ENCODE measurements around the gene DIO1.
A peak's percentile ranks its signal among the peaks of the same experiment; 100 is the strongest.

DIO1 gene

DNA sequence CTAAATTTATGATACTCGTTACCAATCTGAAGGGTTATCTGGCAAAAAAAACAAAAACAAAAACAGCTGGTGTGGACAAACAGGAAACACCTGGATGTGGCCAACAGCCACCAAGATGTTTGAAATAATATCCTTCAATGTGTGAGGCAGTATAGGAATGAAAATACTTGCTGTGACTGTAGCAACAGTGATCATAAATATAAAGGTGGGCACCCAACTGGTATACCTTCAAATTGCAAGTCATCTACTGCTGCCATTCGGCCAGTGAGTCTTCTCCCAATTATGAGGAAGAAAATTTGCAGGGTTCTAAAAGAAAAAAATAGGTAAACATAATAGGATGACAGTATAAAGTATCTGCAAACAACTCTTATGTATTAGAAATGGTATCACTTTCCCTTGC is 5.3 kb upstream of the DIO1 start:
- in situ Hi-C loops (cut with HindIII; ENCODE audit: low pct_unique_long_range_greater_than_20kb, low sequenced_read_pairs) = no loop called here
- DNase-seq (ENCODE audit: low read depth in 1 of 2, low spot score in 1 of 2) = no peak
- TF ChIP-seq JUND (IDR thresholded peaks at IDR 0.05; ENCODE audit: low read depth) = no peak

DNA sequence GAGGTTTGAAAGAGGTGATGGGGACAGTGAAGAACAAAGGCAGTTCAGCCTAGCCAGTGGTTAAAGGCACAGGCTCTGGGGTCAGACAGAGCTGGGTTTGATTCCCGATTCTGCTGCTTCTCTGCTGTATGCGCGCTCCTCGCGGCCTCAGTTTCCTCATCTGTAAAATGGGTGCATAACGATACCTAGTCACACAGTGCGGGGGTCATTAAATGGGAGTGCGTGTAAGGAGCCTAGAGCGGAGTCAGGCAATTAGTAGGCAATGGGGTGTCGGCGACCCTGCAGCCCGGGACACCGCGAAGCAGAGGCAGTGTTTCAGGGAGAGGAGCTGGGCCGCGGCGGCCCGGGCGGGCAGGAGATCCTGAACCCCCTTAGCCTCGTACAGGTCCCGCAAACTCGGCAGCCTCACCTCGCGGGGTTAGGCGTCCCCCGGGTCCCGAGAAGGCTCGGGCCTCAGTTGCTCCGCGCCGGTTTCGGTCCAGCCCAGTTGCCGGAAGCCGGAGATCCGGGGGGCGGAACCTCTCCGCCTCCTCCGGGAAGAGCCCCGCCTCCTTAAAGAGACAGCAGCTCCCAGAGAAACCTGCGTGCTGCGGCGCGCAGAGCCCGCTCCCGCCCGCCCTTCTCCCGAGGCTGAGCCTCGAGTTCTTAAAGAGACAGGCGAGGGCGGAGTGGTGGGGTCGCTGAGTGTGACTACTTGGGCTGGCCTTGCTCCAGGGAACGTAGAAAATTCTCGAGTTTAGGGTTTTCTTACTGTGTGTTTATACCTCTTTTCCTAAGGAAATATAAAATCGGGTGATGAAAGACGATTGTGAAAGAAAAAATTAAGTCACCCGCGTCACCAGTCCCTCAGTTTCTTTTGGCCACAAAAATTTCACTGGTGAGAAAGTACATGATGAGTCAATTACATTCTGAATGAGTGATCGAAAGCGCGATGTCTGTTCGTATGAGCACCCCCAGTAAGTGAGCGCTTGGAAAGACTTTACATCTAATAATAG is 4.4 kb upstream of the DIO1 start, which contains the start of gene YIPF1:
TSS of gene YIPF1 (minus strand) at position 494 of the 995 bp plus-strand sequence. CDS start 860 bp downstream, outside the sequence.
- peak; percentile 54 to 88 for DNase-seq (ENCODE audit: low read depth in 1 of 2, low spot score in 1 of 2)
- no peak for TF ChIP-seq JUND (IDR thresholded peaks at IDR 0.05; ENCODE audit: low read depth)
- in situ Hi-C loops (cut with HindIII; ENCODE audit: low pct_unique_long_range_greater_than_20kb, low sequenced_read_pairs) = no loop called here

DNA sequence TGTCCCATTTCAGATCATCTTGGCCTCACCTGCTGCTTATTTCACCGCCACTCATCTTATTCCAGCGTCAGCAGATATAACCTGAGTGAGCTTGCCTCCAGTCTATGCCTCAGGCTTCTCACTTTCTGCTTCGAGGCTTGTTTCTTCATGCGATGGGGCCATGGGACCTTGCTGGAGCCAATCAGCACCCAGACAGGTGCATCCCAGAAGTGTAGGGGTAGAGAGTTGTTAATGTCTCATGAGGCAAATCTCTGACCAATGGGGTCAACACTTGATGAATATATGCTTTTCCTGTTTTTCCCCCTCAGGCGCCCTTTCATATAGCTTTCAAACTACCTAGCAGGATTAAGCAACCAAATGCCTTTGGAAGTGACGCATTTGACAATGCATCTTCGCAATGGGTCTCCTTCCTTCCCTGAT is 3.5 kb upstream of the DIO1 start:
- TF ChIP-seq JUND (IDR thresholded peaks at IDR 0.05; ENCODE audit: low read depth) = no peak
- no peak for DNase-seq (ENCODE audit: low read depth in 1 of 2, low spot score in 1 of 2)
- in situ Hi-C loops (cut with HindIII; ENCODE audit: low pct_unique_long_range_greater_than_20kb, low sequenced_read_pairs) = no loop called here

DNA sequence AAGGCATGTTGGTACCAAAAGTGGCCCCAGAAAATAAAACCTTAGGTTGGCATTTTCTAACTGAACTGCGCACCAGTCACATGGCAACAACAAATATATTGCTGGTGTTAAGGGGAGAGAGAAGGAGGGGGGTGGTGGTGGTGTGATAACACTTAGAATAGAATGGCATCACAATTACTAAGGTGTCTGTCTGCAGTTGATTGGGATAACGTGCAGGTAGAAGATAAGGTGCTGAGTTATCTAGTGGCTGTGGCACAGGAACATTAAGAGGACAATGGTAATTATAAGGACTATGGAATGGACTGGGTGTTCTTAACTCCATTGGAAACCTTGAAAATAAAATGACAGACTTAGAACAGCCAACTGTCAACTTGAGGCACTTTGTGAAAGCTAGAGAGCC is 3.0 kb upstream of the DIO1 start:
- in situ Hi-C loops (cut with HindIII; ENCODE audit: low pct_unique_long_range_greater_than_20kb, low sequenced_read_pairs) = no loop called here
- no peak for TF ChIP-seq JUND (IDR thresholded peaks at IDR 0.05; ENCODE audit: low read depth)
- DNase-seq (ENCODE audit: low read depth in 1 of 2, low spot score in 1 of 2) = no peak

DNA sequence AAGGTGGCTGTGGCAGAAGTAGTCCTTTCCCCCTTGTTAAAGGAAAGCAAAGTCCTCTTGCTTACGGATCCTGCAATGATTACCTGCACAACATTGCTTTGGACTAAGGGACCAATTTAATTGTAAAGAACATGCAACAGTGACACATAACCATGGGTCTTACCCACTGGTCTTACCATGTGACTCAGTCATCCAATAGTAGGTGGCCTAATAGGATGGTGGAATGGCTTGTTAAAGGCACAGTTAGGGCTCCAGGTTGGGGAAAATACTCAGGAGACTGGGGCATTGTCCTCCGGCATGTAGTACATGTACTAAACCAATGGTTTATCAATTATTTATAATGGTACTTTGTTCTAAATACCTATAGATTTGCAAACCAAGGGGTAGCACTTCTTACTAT is 2.3 kb upstream of the DIO1 start:
- in situ Hi-C loops (cut with HindIII; ENCODE audit: low pct_unique_long_range_greater_than_20kb, low sequenced_read_pairs) = no loop called here
- no peak for TF ChIP-seq JUND (IDR thresholded peaks at IDR 0.05; ENCODE audit: low read depth)
- no peak for DNase-seq (ENCODE audit: low read depth in 1 of 2, low spot score in 1 of 2)

DNA sequence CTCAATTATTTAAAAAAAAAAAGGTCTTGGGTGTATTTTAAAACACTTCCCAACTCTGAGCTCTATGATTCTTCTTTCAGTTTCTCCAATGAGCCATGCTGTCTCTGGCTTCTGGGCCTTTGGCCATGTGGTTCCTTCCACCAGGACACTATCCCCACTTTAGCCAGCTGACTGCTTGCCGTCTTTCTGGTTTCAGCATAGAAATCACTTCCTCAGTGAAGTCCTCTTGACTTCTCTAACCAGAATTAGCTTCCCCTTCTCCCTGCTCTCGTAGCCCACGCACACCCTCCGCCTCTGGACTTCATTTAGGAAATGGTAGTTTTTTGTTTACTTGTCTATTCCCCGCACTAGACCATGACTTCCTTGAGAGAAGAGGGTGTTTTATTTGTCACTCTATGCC is 1.1 kb upstream of the DIO1 start:
- in situ Hi-C loops (cut with HindIII; ENCODE audit: low pct_unique_long_range_greater_than_20kb, low sequenced_read_pairs) = no loop called here
- TF ChIP-seq JUND (IDR thresholded peaks at IDR 0.05; ENCODE audit: low read depth) = no peak
- no peak for DNase-seq (ENCODE audit: low read depth in 1 of 2, low spot score in 1 of 2)

DNA sequence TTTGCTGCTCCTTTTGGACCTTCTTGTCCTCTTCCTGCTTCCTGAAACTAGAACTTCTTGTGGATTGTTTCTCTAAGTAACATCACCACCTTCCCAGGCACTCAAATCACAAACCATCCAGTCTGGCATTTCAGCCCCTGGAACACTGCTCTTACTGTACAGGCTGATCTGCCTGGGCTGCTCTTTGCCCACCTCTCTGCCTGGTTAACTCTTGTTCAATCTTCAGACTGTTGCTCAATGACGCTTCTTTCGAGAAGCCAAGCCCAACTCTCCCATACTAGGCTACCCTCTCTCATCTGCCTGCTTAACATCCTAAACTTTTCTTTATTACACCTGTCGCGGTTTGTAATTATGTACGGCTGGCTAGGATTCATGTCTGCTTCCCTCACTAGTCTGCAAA is 657 bp downstream of the DIO1 start:
- no peak for TF ChIP-seq JUND (IDR thresholded peaks at IDR 0.05; ENCODE audit: low read depth)
- in situ Hi-C loops (cut with HindIII; ENCODE audit: low pct_unique_long_range_greater_than_20kb, low sequenced_read_pairs) = no loop called here
- no peak for DNase-seq (ENCODE audit: low read depth in 1 of 2, low spot score in 1 of 2)

DNA sequence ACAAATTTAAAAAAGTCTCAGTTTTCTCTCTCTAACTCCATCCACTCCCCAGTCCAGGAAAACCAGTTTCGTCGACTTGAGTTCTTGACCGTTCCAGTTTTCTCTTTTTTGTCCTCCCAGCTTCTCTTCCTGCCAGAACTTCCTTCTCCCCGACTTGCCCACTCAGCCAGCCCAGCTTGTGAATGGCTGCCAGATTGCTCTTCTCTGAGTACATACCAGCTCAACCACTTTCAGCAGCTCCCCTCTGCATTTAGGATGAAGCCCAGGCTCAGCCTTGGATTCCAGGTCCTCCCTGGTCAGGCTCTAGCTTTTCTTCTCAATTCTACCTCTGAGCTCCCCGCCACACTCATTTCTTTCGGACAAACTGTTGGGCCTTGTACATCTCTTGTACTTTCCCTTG is 1.4 kb downstream of the DIO1 start:
- TF ChIP-seq JUND (IDR thresholded peaks at IDR 0.05; ENCODE audit: low read depth) = no peak
- in situ Hi-C loops (cut with HindIII; ENCODE audit: low pct_unique_long_range_greater_than_20kb, low sequenced_read_pairs) = no loop called here
- DNase-seq (ENCODE audit: low read depth in 1 of 2, low spot score in 1 of 2) = no peak

DNA sequence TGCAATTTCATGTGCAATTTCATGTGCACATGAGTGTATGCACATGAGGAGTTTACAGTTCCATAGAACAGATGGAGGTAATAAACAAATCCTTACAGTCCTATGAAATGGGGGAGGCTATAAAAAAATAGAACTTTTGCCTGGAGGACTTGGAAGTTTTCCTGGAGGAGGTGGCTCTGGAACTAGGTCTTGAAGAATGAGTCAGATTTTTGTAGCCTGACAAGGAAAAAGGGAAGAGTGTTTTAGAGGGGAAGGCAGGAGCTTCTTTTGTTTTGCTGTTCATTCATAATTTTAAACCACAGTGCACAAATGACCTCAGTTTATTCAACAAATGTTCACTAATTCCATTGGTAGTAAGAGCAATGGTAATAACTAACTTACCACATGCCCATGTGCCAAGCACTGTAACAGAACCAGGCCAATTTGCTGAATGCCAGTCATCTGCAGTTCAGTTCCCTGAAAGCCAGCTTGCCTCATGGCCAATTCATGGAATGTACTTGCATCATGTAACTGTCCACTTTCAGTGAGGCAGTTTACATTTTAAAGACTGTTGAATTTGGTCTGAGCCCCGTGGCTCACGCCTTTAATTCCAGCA is 2.7 kb downstream of the DIO1 start:
- no peak for TF ChIP-seq JUND (IDR thresholded peaks at IDR 0.05; ENCODE audit: low read depth)
- in situ Hi-C loops (cut with HindIII; ENCODE audit: low pct_unique_long_range_greater_than_20kb, low sequenced_read_pairs) = no loop called here
- DNase-seq (ENCODE audit: low read depth in 1 of 2, low spot score in 1 of 2) = no peak

DNA sequence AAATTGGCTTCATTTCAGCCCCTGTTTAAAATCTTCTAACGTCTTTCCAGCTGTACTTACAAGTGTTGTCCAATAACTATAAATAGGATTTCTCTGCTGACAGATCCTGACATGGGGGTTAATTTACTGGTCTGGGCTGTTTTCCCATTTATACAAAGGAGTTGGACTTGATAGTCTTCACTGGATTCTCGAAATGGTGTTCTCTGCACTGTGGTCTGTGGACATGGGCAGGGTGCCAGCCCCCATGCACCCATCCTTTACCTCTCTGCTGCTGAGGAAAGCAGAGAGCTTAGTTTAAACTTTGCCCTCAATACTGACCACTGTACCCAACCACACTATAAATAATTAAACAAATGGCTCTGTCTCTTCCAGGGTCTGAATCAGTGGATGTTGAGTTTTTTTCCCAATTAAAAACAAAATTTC is 5.2 kb downstream of the DIO1 start:
- in situ Hi-C loops (cut with HindIII; ENCODE audit: low pct_unique_long_range_greater_than_20kb, low sequenced_read_pairs) = no loop called here
- DNase-seq (ENCODE audit: low read depth in 1 of 2, low spot score in 1 of 2) = peak in 1 of 2 experiments; percentile 70
- TF ChIP-seq JUND (IDR thresholded peaks at IDR 0.05; ENCODE audit: low read depth) = no peak

DNA sequence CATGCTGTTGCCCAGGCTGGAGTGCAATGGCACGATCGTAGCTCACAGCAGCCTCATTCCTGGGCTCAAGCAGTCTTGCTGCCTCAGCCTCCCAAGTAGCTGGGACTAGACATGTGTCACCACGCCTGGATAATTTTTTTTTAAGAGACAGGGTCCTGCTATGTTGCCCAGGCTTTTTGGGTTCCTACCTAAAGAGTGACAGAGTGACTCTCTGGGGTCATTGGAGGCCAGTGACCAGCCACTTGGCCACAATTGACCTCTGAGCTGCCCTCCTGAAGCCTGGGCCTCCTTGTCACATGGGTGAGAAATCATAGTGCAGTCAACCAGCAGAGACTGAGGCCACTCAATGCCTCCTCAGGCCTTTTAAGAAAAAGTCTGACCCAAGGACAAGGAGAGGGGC is 5.7 kb downstream of the DIO1 start:
- DNase-seq (ENCODE audit: low read depth in 1 of 2, low spot score in 1 of 2) = no peak
- in situ Hi-C loops (cut with HindIII; ENCODE audit: low pct_unique_long_range_greater_than_20kb, low sequenced_read_pairs) = no loop called here
- no peak for TF ChIP-seq JUND (IDR thresholded peaks at IDR 0.05; ENCODE audit: low read depth)

DNA sequence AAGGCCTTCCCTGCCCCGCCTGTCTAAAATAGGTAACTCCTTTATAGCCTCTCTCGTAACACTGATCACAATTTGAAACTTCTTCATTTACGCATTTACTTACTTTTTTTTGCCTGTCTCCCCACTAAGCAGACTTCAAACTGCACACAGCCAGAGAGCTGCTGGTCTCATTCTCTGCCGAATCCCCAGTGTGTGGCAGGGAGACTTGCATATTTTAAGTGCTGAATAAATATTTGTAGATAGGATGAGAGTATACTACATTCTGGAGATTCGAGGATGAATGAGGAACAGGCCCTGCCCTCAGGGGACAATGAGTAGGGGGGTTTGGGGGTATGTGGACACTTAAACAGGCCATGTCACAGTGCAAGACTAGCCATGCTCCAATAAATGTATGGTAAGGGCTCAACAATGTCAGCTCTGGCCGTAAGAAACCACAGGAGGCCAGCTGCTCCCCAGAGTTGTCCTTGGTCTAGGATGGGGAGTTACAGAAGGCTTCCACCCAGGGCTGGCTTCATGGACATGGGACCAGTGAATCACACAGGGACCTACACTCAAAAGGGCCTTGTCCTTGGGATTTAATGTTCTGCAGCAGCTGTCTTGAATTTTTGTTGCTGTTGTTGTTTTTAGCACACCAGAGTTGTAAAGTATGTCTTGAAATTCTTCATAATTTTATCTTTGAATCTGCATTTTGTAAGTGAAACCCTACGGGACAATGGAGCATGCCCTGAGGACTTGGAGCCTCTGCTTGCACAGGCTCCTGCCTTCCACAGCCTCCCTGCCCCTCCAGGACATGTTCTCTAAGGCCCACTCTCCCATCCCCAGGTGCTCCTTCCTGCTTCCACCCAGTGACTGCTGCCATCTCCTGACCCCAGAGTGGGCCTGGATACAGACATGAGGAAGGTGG is 8.5 kb downstream of the DIO1 start:
- in situ Hi-C loops (cut with HindIII; ENCODE audit: low pct_unique_long_range_greater_than_20kb, low sequenced_read_pairs) = no loop called here
- no peak for TF ChIP-seq JUND (IDR thresholded peaks at IDR 0.05; ENCODE audit: low read depth)
- peak in 1 of 2 experiments; percentile 45 for DNase-seq (ENCODE audit: low read depth in 1 of 2, low spot score in 1 of 2)
